ENCODE results near the gene MYH7B. TPM values are rescaled to one million over a fixed set of nuclear protein-coding genes. Genes with fewer than 3 reads are reported as not detected.

The MYH7B gene
- total RNA-seq, 4 donors from 2014 or later, result 0.07 to 0.78 (median 0.16) TPM

DNA sequence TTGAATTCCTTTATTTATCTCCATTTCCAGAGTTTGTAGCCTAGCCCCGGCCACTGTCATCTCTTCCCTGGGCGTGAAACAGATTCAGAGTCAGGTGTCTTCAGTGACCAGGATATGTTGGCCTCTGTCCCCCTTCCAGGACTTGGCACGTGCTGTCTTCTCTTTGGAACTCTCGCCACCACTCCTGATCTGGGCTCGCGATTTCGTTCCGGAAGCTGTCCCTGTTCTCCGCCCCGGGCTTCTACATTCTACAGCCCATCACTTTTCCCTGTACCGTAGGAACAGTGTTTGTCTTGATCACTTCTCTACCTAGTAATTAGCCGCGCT is 801 bp upstream of the MYH7B start:
- Histone ChIP-seq H3K9me3 (no peaks in the 10 kb centered on the region), H3K36me3 (peaks cover 0 to 12% of the 10 kb centered on the region in 2 donors), H3K4me3 (peak overlapping the region; percentile 62 to 65), H3K27ac (peak overlapping the region; percentile 82 to 98 (median 90)), H3K27me3 (no peaks in the 10 kb centered on the region), H3K4me1 (peaks cover 0 to 19% (median 5%) of the 10 kb centered on the region in 3 donors)
- ATAC-seq, result no peak
- TF ChIP-seq EP300 (IDR thresholded peaks at IDR 0.05) (no peak), POLR2A (IDR thresholded peaks at IDR 0.05) (no peak), POLR2AphosphoS5 (IDR thresholded peaks at IDR 0.05) (no peak)
- TF ChIP-seq, protein P1, sequence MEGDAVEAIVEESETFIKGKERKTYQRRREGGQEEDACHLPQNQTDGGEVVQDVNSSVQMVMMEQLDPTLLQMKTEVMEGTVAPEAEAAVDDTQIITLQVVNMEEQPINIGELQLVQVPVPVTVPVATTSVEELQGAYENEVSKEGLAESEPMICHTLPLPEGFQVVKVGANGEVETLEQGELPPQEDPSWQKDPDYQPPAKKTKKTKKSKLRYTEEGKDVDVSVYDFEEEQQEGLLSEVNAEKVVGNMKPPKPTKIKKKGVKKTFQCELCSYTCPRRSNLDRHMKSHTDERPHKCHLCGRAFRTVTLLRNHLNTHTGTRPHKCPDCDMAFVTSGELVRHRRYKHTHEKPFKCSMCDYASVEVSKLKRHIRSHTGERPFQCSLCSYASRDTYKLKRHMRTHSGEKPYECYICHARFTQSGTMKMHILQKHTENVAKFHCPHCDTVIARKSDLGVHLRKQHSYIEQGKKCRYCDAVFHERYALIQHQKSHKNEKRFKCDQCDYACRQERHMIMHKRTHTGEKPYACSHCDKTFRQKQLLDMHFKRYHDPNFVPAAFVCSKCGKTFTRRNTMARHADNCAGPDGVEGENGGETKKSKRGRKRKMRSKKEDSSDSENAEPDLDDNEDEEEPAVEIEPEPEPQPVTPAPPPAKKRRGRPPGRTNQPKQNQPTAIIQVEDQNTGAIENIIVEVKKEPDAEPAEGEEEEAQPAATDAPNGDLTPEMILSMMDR (IDR thresholded peaks at IDR 0.05), result no peak
- 2 to 6% methylated on average over 2 to 9 of the region's 13 CpGs for WGBS, 2 donors (ENCODE audit: low coverage in 1 of 2)

DNA sequence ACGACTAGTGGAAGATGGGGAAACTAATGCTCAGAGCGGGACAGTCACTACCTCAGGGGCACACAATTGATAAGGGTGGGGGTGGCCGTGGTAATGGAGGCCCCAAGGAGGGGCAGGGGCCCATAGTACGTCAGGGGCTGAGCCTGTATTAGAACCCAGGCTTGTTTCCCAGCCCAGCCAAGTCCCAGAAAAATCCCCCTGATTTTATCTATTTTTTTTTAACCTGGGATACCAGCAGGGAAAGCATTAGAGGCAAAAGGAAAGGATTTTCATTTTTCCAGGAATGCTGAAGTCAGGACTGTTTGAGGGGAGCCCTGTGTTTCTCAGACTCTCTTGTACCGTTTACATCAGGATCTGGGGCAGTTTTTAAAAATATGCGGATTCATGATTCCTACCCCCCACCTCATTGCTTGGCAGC is 382 bp downstream of the MYH7B start:
- ATAC-seq, result no peak
- Histone ChIP-seq H3K27me3 (no peaks in the 10 kb centered on the region), H3K4me3 (peak overlapping the region; percentile 62 to 65), H3K36me3 (peaks cover 0 to 7% of the 10 kb centered on the region in 2 donors), H3K27ac (peak overlapping the region; percentile 82 to 98 (median 90)), H3K4me1 (peaks cover 0 to 19% (median 5%) of the 10 kb centered on the region in 3 donors), H3K9me3 (no peaks in the 10 kb centered on the region)
- WGBS, 2 donors (ENCODE audit: low coverage in 1 of 2), result 5 to 18% methylated on average over 4 to 6 of the region's 6 CpGs
- no peak for TF ChIP-seq POLR2A (IDR thresholded peaks at IDR 0.05)
- TF ChIP-seq EP300 (IDR thresholded peaks at IDR 0.05), result no peak
- TF ChIP-seq POLR2AphosphoS5 (IDR thresholded peaks at IDR 0.05), result no peak
- TF ChIP-seq, protein P1 (IDR thresholded peaks at IDR 0.05), result peak in 1 of 4 experiments; percentile 7

DNA sequence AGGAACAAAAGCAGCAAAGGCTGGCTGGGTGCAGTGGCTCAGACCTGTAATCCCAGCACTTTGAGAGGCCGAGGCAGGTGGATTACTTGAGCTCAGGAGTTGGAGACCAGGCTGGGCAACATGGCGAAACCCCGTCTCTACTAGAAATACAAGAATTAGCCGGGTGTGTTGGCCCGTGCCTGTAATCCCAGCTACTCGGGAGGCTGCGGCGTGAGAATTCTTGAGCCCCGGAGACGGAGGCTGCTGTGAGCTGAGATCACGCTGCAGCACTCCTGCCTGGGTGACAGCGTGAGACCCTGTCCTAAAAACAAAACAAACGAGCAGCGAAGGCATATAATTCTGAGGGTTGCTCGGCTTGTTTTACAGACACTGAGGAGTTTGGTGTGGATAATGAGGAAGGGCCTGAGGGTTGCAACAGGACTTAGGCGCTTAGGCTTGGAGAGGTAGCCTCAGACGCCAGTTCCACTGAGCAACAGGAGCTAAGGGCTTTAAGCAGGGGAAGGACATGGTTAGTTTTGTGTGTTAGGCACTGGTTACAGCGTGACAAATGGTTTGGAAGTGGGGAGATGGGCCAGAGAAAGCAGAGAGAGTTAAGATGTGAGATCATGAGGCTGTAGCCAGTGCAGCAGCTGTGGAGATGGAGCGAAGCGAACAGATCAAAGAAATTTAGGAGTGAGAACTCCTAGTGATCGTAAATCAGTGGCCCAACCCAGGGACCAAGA is 1.2 kb downstream of the MYH7B start:
- ATAC-seq, result no peak
- Histone ChIP-seq H3K4me1 (peaks cover 0 to 19% (median 5%) of the 10 kb centered on the region in 3 donors), H3K9me3 (no peaks in the 10 kb centered on the region), H3K27ac (no peak overlapping the region), H3K27me3 (no peaks in the 10 kb centered on the region), H3K4me3 (no peak overlapping the region), H3K36me3 (no peaks in the 10 kb centered on the region)
- 78 to 89% methylated on average over 6 to 19 of the region's 21 CpGs for WGBS, 2 donors (ENCODE audit: low coverage in 1 of 2)
- TF ChIP-seq, protein P1 (IDR thresholded peaks at IDR 0.05), result no peak
- TF ChIP-seq POLR2AphosphoS5 (IDR thresholded peaks at IDR 0.05), result no peak
- no peak for TF ChIP-seq EP300 (IDR thresholded peaks at IDR 0.05)
- no peak for TF ChIP-seq POLR2A (IDR thresholded peaks at IDR 0.05)

DNA sequence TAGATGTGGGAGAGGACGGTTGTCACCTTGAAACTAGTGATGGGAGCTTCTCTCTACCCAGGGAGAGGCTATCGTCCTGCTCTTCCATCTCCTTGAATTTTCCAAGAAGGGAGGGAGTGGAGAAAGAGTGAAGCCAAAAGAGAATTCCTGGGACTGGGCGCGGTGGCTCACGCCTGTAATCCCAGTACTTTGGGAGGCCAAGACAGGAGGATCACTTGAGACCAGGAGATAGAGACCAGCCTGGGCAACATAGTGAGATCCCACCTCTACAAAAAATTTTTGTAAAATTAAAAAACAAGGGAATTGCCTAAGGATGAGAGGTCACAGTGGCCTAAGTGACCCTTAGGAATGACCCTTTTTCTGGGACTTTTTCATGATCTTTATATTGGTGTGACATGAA is 8.8 kb downstream of the MYH7B start:
- ATAC-seq, result no peak
- Histone ChIP-seq H3K4me3 (no peak overlapping the region), H3K36me3 (no peaks in the 10 kb centered on the region), H3K9me3 (no peaks in the 10 kb centered on the region), H3K4me1 (no peaks in the 10 kb centered on the region), H3K27me3 (no peaks in the 10 kb centered on the region), H3K27ac (no peak overlapping the region)
- TF ChIP-seq, protein P1 (IDR thresholded peaks at IDR 0.05), result no peak
- TF ChIP-seq EP300 (IDR thresholded peaks at IDR 0.05) (no peak), POLR2AphosphoS5 (IDR thresholded peaks at IDR 0.05) (no peak), POLR2A (IDR thresholded peaks at IDR 0.05) (no peak)
- WGBS, 2 donors (ENCODE audit: low coverage in 1 of 2), result 89 to 94% methylated on average over 3 to 5 of the region's 5 CpGs

DNA sequence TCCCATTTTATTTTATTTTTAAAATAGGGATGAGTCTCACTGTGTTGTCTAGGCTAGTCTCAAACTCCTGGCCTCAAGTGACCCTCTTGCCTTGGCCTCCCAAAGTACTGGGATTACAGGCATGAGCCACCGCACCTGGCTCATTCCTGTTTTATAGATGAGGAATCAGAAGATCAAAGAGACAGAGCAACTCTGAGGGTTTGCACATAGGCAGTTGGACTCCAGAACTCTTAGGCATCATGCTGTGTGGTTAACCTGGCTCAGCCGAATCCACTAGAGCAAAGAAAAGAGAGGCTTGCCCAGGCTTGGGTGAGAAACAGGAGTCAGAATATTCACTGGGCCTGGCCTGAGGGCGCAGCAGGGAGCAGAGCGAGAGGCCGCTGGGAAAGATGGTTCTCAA is 9.4 kb downstream of the MYH7B start:
- 93 to 100% methylated on average over 1 to 4 of the region's 5 CpGs for WGBS, 2 donors (ENCODE audit: low coverage in 1 of 2)
- Histone ChIP-seq H3K27ac (no peak overlapping the region), H3K9me3 (no peaks in the 10 kb centered on the region), H3K4me1 (no peaks in the 10 kb centered on the region), H3K36me3 (no peaks in the 10 kb centered on the region), H3K4me3 (no peak overlapping the region), H3K27me3 (no peaks in the 10 kb centered on the region)
- TF ChIP-seq, protein P1 (IDR thresholded peaks at IDR 0.05), result no peak
- ATAC-seq, result no peak

All from gastroesophageal sphincter (tissue), 4 donors.